ENCODE measurements around the gene PSMC3. TPM values are rescaled to one million over a fixed set of nuclear protein-coding genes. Genes with fewer than 3 reads are reported as not detected.

PSMC3 gene
- total and polyA plus RNA-seq, 11 donors: 121 to 258 (median 156) TPM

DNA sequence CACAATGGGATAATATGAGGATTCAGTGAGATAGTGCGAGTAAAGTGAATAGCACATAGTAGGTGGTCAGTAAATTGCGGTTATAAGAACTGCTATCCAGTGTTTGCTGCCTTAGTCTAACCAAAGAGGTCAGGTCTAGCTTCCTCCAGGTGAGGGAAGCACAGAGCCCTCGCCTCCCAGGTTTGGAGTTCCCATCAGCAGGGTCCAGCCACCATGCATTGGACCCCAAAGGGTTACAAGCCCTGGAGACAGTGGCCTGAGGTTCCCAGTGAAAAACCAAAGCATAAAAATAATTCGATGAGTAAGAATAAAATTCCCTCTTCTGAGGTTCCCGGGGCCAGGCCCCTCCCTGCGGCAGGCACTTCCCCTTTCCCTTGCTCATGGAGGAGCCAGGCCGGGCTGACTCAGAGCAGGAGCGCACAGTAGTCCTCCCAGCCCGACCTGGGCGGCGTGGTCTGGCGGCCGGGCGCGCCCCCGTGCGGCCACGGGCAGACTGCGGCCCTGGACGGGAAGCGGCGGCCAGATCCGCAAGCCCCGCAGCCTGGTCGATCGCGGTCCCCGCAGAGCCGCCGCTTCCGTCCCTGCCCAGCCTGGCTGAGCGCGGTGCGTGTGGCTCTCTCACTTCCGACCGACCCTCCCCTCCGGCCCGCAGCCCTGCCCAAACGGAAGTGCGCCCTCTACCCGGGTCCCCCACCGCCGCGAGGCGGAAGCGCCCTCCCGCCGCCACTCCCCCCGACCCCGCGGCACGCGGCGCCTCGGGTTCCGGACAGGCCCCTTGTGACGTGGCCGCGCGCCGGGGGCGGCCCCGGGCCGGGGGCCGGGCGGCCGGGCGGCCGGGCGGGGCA lies 18.3 kb downstream of the PSMC3 start, which contains the start of gene SLC39A13:
TSS of gene SLC39A13 (plus strand) at position 845 of the 845 bp plus-strand sequence. CDS start 1,505 bp downstream, outside the sequence.
- intact Hi-C loops (cut with DNase I): loop anchor here (1.0 to 5.0 kb wide), 6 partner anchors 18 to 136 kb away; partner anchors contain the start of gene PSMC3 (in 2 of the 10)
- DNase-seq (peak; percentile 95 to 98 (median 96)), ATAC-seq (peak; percentile 80 to 92 (median 90))
- peak in 1 of 2 donors; percentile 96 for TF ChIP-seq POLR2A (IDR thresholded peaks at IDR 0.05)
- TF ChIP-seq CTCF (IDR thresholded peaks at IDR 0.05): peak; percentile 74 to 97 (median 86)
- Histone ChIP-seq H3K27ac (peak within 1 kb of the TSS; percentile 83 to 98 (median 93)), H3K27me3 (no peaks in the 10 kb centered on the region), H3K36me3 (peaks cover 0 to 27% (median 19%) of the 10 kb centered on the region in 9 donors), H3K9me3 (no peaks in the 10 kb centered on the region), H3K4me1 (peaks cover 0 to 45% (median 28%) of the 10 kb centered on the region in 12 donors), H3K4me3 (peak within 1 kb of the TSS; percentile 48 to 91 (median 80))
- WGBS, 4 donors: 2 to 11% (median 2%) methylated on average over 8 to 70 of the region's 70 CpGs

GRCh38 chr11:47406896-47407745 lies 19.1 kb downstream of the PSMC3 start:
- Histone ChIP-seq H3K9me3 (no peaks in the 10 kb centered on the region), H3K4me3 (peak overlapping the region; percentile 44 to 91 (median 79)), H3K27ac (peak overlapping the region; percentile 83 to 98 (median 92)), H3K27me3 (no peaks in the 10 kb centered on the region), H3K36me3 (peaks cover 0 to 20% (median 15%) of the 10 kb centered on the region in 9 donors), H3K4me1 (peaks cover 0 to 45% (median 28%) of the 10 kb centered on the region in 12 donors)
- intact Hi-C loops (cut with DNase I): loop anchor here in 8 of 10 donors (1.0 to 5.0 kb wide), 3 partner anchors 32 to 35 kb away; no protein-coding TSS in a partner anchor
- TF ChIP-seq CTCF (IDR thresholded peaks at IDR 0.05): no peak
- 50 to 53% (median 51%) methylated on average over 12 of the region's 12 CpGs for WGBS, 4 donors
- ATAC-seq (peak in 1 of 4 donors; percentile 0), DNase-seq (no peak)

DNA sequence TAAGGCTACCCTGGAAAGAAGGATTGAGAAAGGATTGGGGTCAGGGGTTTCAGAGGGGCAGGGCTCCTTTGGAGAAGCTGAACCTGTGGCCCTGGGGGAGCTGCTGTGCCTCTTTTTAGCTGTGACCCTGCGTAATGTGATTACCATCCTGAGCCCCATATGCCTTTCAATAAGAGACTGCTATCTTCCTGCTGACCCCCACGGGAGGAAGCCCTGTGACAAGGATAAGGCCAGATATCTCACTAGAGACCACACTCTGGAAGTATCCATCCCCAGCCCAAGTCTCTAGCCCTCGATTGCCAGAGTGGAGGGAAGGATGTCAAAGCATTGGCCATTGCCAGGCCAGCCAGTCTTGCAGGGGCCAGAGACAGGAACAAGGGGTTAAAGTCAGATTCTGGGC lies 22.7 kb downstream of the PSMC3 start:
- TF ChIP-seq CTCF (IDR thresholded peaks at IDR 0.05) (no peak), POLR2A (IDR thresholded peaks at IDR 0.05) (no peak)
- Histone ChIP-seq H3K36me3 (no peaks in the 10 kb centered on the region), H3K4me1 (peaks cover 0 to 36% (median 23%) of the 10 kb centered on the region in 12 donors), H3K27ac (no peak overlapping the region), H3K9me3 (no peaks in the 10 kb centered on the region), H3K4me3 (no peak overlapping the region), H3K27me3 (no peaks in the 10 kb centered on the region)
- intact Hi-C loops (cut with DNase I): no loop called here
- no peak for ATAC-seq
- WGBS, 4 donors: 46 to 62% (median 58%) methylated on average over 3 of the region's 3 CpGs
- no peak for DNase-seq

Data from heart left ventricle (tissue), 16 donors.